NCI-H2107 (cell line): ENCODE data around the gene NFKBIB.
"Not testable (repeated sequence)": the region's sequence is repeated elsewhere in the genome, so short reads cannot be mapped to it uniquely, and the experiment has no call there.

Experiments
- DNase-seq: peaks from one replicate; lab custom pipeline; 2025; lab: John Stamatoyannopoulos, UW

Gene NFKBIB

DNA sequence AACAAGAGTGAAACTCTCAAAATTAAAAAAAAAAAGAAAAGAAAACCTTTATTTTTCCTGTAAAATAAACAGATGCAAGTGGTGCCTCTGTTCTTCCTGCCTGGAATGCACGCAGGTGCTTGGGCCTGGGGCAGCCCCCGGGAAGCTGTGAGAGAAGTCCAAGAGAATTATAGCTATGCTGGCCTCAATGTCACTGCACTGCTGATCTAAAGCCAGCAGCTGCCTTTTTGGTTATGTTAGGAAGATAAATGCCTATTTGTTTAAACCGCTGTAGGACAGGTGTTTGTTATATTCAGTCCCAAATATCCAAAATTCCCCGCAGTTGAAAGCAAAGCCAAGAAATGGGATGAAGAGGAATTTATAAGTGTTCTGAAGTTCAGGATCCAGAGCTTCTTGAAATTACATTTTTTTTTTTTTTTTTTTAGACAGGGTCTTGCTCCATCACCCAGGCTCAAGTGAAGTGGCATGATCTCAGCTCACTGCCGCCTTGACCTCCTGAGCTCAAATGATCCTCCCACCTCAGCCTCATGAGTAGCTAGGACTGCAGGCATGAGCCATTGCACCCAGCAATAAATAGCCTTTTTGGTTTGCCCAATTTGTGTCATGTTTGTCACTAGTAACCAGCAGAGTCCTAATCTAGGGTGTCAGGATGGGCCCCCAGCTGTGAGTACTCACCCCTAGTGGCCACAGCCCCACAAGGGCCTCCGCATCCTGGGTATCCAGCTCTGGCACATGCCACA lies 23.9 kb upstream of the NFKBIB start:
- no peak for DNase-seq

DNA sequence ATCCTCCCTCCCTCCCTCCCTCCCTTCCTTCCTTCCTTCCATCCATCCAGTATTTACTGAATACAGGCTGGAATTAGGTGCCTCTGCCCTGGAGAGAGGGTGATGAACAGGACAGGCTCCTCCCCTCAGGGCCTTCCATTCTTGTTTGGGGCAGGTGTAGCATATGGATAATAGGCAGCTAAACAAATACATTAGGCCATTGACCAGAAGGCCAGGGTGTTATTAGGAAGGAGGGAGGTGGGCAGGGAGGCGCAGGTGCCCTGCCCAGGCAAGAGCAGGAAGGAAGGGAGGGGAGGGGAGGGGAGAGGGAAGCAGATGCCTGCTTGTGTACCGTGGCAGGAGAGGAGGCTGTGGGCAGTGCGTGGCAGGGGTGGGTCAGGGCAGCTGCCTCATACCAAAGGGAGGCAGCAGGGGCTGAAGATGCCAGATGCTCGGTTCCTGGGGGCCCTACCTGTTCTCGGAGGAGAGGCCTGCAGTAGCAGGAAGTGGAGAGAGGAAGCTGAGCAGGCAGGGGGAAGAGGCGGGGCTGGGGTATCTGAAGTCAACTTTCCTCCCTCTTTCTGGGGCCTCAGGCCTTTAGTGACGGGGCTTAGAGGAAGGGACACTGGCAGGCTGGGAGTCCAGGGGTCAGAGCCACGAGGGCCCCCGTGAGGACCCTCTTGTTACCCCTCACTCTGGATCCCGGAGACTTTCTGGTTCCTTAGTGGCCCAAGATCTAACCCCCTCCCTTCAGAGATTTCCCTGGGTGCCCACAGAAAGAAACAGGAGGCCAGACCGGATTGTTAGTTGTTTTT lies 21.8 kb upstream of the NFKBIB start, which contains the start of gene RINL:
RINL (minus strand) TSS at position 495 of the 794 bp plus-strand sequence. CDS start 1,533 bp downstream, outside the sequence.
- DNase-seq: no peak

DNA sequence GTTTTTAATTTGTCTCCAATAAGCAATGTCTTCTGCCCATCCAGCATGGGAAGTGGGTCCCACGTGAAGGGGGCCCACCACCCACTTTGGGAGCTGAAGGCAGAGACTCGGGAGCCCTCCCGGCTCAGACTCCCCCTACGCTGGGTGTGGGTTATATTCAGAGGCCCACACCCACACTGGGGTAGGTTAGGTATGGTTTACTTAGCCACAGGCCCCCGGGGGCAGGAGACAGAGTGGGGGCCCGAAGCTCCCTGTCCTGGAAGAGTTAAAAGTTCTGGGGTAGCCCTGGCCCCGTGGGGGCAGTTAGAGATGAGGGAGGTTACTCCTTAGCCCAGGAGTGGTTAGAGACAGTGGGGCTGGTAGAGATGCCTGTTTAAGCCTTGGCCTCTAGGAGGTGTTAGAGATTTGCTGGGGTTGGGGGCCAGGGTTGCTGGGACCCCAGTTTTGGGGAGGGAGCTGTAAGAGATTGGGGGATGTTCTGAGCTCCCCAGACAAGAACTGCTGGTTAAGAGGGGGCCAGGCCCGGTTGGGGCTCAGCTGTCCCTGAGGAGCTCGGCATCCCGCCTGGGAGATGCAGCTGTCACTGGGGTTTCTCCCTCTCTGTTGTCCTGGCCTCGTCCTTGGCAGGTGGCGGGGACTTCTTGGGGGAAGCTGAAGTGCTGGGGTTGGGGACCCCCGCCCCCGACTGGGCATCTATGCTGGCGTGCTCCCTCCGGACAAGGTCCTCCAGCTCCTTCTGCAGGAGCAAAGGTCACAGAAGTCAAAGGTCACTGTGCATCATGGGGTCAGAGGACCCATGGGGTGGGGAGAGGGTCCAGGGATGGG lies 21.0 kb upstream of the NFKBIB start:
- DNase-seq: no peak

DNA sequence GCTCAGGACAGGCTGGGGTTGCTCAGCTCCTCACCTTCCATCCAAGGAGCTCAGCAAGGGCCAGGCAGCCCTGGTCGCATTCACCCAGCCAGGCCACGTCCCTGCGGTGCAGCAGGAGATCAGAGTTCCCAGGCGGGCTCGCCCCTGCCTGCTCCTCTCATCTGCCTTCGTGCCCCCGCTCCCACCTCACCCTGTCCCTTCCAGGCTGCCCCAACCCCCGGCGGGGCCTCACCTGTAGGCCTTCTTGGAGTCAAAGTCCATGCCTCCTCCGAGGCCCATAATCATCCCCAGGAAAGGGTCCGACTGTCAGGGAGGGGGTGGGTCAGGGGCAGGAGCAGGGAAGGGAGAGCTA lies 20.4 kb upstream of the NFKBIB start:
- no peak for DNase-seq

DNA sequence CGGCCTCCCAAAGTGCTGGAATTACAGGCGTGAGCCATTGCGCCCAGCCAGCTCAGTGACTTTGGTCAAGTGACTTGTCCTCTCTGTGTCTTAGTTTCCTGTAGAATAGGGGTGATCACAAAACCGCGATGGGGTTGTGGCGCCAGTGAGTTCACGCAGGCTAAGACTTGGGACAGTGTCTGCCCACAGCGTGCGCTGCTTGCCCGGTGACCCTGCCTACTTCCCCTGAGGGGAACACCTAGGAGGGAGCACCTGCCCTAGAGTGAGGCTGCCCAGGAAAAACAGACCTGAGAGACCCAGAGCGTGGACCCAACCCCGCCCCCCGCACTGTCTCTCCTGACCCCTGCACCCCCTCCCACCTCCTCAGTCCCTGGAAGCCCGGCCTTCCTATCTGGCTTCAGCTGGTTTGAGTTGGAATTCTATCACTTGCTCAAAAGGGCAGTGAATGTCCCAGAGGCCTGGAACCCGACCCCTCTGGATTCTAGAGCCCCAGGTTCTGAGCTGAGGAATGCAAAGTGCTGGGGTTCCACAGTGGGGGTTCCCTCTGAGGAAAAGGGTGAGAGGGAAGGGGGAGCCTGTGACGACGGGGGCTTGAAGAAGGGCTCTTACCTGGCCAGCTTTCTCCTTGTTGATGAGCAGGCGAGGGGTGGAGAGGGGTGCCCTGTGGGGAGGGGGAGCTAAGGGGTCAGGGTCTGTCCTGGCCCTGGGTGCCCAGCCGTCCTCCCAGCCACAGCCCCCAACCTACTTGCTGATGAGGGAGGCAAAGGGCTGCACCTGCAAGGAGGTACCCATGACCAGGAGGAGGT lies 19.5 kb upstream of the NFKBIB start:
- DNase-seq: no peak

DNA sequence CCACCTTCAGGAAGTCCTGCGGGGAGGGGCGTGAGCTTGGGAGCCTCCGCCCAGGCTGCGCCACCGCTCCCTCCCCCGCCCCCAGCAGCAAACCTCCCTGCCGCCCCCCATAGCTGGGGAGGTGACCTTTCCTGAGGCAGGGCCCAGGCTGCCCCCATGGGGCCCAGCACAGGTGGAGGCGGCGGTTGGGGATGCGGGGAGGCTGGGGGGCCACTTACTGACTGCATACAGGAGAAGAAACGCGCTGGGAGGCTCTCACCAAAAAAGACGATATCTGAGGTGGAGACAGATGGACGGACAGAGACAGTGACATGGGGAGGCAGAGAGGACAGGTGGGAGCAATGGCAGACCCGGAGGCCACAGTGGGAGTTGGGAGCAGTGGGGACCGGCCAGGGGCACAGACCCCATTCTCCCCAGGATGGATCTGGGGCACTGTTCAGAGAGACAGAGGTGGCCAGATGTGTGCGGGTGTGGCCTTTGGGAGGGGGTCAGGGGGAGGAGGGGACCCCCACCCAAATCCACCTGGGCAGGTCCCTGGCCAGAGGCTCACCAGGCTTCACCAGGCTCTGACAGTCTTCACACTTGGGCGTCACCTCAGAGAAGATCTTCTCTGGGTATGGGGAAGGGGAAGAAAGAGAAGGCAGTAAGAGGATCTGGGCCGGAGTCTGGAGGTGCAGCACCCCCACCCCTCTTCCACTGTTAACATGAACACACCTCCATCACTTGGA lies 18.7 kb upstream of the NFKBIB start:
- DNase-seq: no peak

DNA sequence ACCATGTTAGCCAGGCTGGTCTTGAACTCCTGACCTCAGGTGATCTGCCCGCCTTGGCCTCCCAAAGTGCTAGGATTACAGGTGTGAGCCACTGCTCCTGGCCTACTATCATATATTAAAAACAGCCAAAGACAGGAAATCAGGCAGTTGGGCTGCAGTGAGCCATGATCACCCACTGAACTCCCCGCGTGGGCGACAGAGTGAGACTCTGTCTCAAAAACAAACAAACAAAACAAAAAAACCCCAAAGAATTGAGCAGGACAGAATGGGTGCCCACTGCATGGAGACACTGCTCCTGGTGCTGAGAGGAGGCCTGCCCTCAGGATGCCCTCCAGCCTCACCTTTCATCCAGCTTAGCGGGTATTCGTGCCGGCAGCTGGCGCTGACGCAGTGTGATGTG lies 16.5 kb upstream of the NFKBIB start:
- no peak for DNase-seq

DNA sequence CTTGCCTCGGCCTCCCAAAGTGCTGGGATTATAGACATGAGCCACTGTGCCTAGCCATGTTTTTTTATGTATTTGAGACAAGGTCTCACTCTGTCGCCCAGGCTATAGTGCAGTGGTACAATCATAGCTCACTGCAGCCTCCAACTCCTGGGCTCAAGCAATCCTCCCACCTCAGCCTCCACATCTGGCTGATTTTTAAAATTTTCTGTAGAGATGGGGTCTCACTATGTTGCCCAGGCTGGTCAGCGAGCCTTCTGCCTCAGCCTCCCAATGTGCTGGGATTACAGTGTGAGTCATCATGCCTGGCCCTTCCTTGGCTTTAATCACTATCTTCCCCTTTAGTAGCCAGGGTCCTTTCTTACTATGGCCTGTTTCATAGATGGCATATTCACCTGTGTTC lies 15.1 kb upstream of the NFKBIB start:
- not testable (repeated sequence) for DNase-seq

DNA sequence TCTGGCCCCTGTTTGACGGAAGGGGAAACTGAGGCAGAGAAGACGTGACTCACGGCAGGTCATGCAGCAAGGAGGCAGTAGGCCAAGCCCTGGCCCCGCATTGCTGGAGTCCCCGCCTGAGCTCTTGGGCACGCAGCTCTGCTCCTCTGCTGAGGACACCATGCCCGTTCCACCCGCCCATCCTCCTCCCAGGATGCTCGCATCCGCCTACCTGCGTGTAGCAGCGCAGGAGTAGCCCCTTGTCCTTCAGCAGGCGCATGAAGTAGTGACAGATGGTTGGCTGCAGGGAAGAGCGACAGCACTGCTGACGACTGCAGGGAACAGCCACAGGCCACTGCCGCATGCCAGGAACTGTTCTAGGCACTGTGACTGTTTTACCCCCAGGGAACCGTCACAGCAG lies 10.9 kb upstream of the NFKBIB start:
- DNase-seq: no peak

DNA sequence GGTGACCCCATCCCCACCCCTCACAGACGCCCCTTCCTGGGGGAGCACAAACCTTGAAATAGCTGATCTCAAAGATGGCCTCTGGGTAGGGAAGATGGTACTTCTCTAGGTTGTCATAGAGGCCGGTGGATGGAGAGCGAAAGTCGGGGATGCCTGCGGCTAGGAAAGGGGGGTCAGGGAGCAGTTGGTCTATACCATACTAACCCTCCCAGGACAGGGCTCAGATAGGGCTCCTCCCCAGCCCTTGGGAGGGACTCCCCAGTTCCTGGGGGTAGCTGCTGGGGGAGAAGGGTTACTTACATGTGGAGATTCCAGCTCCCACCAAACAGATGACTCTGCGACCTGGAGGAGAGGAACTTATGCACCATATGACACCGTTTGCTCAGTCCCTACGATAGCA lies 10.0 kb upstream of the NFKBIB start:
- no peak for DNase-seq

DNA sequence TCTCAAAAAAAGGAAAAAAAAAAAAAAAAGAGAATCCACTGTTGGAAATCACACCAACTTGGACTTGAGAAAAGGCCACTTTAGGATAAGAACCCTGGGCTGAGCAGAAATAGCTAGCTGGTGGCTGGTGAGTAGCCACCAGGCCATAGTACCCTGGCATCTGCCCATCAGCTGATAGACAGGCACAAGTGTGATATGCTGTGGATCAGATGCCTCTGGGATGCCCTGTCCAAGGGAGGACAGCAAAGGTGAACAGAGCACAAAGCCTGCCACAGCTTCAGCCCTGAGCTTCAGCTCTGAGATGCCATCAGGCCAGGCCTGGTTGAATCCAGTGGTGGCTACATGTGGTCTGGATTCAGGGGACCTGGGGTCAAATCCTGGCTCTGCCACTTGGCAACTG lies 9.1 kb upstream of the NFKBIB start:
- DNase-seq: no peak

DNA sequence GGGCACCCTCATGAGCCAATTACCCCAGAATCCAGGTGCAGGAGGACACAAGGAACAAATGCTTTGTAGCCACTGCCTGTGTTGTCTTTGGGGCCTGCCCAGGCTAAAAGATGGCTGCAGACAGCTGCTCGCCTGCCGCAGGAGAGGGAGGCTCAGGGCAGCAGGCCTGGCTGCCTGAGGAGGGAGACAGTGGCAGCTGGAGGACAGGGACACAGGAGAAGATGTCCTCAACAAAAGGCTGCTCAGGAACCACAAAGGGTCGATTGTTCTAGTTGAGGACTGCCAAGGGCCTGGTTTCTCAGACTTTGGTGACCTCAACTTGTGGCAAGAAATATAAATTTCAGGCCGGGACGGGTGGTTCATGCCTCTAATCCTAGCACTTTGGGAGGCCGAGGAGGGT lies 8.0 kb upstream of the NFKBIB start:
- DNase-seq: no peak

DNA sequence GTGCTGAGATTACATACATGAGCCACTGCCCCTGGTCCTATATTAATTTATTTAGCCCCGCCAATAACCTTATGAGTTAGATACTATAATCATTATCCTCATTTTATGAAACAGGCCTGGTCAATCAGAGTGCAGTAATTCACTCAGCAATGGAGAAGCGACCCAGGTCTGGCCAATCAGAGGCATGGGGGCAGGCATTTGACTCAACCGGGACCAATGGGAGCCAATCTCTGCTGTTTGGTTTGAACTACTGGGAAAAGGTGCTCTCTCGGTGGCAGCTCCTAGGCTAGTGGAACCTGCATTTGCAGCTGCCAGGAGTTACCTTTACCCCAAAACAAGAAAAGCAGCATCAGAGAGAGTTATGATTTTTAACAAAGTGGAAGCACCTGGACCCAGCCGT lies 6.9 kb upstream of the NFKBIB start:
- DNase-seq: no peak

DNA sequence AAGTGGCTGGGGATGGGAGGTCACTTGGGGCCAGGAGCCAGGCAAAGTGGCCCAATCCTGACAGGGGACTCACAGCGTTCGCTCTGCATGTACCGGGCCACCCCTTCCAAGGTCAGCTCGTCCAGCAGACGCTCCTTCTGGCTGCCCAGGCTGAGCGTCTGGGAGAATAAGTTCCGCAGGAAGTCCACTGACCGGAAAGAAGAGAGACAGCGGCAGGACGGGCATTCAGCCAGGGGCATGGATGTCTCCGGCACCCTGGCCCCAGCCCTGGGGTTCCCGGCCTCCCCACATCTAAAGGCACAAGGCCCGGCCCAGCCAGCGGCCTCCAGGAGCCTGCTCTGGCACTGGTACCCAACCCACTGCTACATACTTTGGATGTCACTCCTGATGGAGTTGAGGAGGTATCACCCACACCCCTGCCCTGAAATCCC lies 6.4 kb upstream of the NFKBIB start:
- no peak for DNase-seq

DNA sequence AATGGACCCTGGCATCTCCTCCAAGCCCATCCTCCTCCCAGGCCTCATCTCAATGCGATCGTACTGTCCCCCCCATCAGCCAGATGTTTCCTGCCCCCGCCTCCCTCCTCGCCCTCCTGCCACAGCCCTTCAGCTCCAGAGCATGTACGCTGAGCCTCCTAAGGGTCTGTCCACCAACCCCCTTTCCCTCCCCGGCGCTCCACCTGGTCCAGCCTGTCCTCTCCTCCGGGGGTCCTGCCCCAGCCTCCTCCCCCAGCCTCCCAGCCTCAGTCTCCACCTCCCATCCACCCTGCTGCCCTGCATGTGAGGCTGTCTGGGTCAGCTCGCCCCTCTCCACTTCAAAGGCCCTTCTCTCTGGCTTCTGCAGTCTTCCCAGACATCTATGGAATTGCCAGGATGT lies 4.8 kb upstream of the NFKBIB start:
- no peak for DNase-seq

DNA sequence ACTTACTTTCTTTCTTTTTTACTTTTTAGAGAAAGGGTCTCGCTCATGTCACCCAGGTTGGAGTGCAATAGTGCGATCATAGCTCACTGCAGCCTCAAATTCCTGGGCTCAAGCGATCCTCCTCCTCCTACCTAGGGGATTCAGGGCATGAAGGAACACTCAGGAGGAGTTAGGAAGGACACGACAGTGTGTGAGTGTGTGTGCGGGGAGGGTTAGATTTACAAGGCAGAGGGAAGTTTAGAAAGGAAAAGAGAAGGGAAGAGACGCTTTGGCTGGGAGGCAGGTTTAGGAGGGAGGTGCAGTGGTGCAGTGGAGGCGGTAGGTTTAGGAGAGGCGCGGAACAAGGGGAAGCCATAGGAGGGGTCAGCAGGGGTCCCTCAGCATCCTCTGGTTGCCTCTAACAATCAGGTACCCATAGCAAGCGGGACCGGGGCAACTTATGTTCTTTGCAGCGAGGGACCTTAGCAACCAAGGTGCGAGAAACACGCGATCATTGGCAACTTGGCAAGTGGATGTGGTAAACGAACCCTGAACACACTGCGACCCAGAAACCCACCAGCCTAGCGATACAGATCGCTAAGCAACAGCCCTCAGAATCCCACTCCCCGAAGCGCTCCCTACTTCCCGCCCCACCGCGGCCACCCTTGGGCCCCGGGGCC lies 852 bp upstream of the NFKBIB start:
- no peak for DNase-seq

DNA sequence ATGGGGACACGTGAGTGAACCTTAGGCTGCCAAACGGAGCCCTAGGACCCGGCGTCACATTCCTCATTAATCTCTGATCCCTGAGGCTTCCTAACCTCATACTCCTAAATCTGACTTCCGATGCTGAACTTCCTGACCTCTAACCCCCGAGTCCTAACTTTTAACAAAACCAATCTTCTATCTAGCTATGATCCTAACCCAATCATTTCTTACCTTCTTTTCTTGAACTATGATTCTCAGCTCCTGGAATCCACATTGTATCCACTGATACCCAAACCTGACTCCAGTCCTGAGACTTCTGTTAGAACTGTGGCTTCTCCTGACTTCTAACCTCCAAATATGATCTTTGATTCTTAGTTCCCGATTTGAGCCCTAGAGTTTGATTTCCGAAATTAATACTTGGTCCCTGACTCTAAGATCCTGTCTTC lies 447 bp downstream of the NFKBIB start:
- no peak for DNase-seq

DNA sequence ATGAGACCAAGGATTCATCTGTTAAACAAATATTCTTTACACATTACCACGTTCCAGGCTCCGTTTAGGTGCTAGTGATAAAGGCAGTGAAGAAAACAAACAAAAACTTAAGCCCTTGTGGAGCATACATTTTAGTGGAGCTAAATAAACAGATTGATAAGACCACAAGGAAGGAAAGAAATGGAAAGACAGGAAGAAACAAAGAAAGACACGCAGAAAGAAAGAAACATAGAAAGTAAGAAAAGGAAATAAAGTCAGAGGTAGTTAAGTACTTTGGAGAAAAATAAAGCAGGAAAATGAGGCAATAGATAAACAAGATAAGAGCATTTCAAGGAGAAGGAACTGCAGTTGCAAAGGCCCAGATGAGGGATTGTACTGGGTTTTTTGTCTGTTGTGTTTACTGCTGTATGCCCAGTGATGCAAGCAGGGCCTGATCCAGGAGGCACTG lies 998 bp downstream of the NFKBIB start:
- DNase-seq: no peak

DNA sequence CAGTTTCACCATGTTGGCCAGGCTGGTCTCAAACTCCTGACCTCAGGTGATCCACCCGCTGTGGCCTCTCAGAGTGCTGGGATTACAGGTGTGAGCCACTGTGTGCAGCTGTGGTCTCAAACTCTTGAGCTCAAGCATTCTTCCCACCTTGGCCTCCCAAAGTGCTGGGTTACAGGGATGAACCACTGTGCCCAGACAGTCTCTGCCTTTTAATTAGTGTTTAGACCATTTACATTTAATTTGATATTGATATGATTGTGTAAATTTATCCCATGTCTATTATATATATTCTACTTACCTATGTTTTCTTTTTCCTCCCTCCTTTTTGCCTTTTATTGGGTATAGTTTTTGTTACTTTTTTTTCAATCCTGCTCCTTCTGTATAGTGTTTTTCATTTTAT lies 1.9 kb downstream of the NFKBIB start:
- DNase-seq: no peak
